Erythroblast (primary cell): ENCODE data around the gene TOP3B.

Experiments
- GATA1 ChIP-seq: IDR thresholded peaks from 2 replicates; pipeline ENCODE4 v1.6.1; 2011; ENCODE audit warnings: low read depth, mild to moderate bottlenecking, control low read depth, low read length, moderate library complexity
- POLR2A ChIP-seq: IDR thresholded peaks from 2 replicates; pipeline ENCODE4 v1.6.1; 2011; ENCODE audit warnings: mild to moderate bottlenecking, low read length

DNA sequence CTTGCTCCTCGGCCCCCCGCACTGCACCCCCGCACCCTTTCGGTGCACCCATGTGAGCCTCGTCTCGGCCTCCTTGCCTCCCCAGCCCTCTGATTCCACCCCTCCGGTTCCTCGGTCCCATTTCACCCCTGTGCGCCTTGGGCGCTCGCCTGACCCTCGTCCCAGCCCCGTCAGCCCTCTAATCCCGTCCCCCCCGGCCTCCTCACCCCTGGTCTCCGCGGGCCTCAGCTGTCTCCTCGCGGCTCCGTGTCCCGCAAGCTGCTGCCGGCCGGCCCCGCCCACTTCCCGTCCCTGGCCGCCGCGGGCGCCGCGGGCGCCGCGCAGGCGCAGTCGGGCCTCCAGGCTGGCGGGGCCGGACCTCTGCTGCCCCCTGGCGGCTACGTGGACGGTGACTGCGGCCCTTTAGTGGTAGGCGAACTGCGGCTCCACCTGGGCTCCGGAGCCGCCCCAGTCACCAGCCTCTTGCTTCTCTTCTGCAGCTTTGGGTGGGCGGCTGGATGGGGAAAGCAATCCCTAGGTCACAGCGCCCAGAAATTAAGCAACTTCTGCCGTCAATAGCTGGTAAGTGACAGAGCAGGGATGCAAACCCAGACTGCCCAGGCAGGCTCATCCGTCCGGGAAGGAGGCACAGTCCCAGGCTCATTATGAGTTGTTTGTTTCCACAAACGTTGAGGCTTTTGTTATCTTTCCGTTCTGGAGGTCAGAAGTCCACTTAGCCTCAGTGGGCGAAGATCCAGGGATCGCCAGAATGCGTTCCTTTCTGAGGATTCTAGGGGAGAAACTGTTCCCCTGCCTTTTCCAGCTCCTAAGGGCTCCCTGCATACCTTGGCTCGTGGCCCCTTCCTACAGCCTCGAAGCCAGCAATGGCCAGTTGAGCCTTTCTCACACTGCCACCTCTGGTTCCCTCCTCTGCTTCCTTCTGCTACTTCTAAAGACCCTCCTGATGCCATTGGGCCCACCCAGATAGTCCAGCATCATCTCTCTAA is 29.7 kb downstream of the TOP3B start, which contains the start of gene PPM1F:
- TF ChIP-seq POLR2A (no peak), GATA1 (no peak)
